Liver (tissue), 9 donors: ENCODE data around the gene FILIP1L. TPM values are rescaled to one million over a fixed set of nuclear protein-coding genes. Genes with fewer than 3 reads are reported as not detected.

ENCODE experiments used
- DNase-seq: peaks from one replicate; pipeline ENCODE4 v3.0.0-alpha.2; 2017; ENCODE audit warnings: low spot score
- H3K27ac ChIP-seq, 2 donors: one replicate each; pipeline ENCODE4 v1.7.0; 2013; ENCODE audit warnings: inconsistent platforms in 2 of 2, low read length in 2 of 2, control low read depth in 1 of 2, low read depth in 1 of 2, mild to moderate bottlenecking in 1 of 2
- H3K27me3 ChIP-seq, 4 donors: one replicate each; pipeline versions ENCODE4 v1.6.1 to v1.7.0; 2013; ENCODE audit warnings: low read length in 3 of 4, inconsistent platforms in 1 of 4, mild to moderate bottlenecking in 1 of 4, moderate library complexity in 1 of 4; ENCODE audit not compliant: control insufficient read depth in 4 of 4, insufficient read depth in 4 of 4
- H3K36me3 ChIP-seq, 4 donors: one replicate each; pipeline versions ENCODE4 v1.6.1 to v1.7.0; 2013; ENCODE audit warnings: low read length in 3 of 4, mild to moderate bottlenecking in 3 of 4, low read depth in 1 of 4, moderate library complexity in 1 of 4; ENCODE audit not compliant: control insufficient read depth in 4 of 4, insufficient read depth in 3 of 4
- H3K4me1 ChIP-seq, 4 donors: one replicate each; pipeline versions ENCODE4 v1.6.1 to v1.7.0; 2013; ENCODE audit warnings: low read length in 3 of 4, mild to moderate bottlenecking in 3 of 4, moderate library complexity in 1 of 4; ENCODE audit not compliant: control insufficient read depth in 4 of 4, insufficient read depth in 4 of 4
- H3K4me3 ChIP-seq, 3 donors: one replicate each; pipeline versions ENCODE4 v1.6.1 to v1.7.0; 2013; ENCODE audit warnings: low read length in 3 of 3, control low read depth in 1 of 3, low read depth in 1 of 3, mild to moderate bottlenecking in 1 of 3
- H3K9ac ChIP-seq, 2 donors: one replicate each; pipeline ENCODE4 v1.7.0; 2013; ENCODE audit warnings: low read length in 2 of 2, mild to moderate bottlenecking in 2 of 2, moderate library complexity in 2 of 2, control low read depth in 1 of 2, low read depth in 1 of 2
- H3K9me3 ChIP-seq, 4 donors: one replicate each; pipeline versions ENCODE4 v1.6.1 to v1.7.0; 2013; ENCODE audit warnings: low read length in 3 of 4; ENCODE audit not compliant: control insufficient read depth in 4 of 4
- EGR1 ChIP-seq, 2 donors: IDR thresholded peaks; 2 replicates each; pipeline ENCODE4 v1.6.1; 2016 to 2018; ENCODE audit warnings: antibody characterized with exemption in 2 of 2, low read depth in 2 of 2
- FOXA1 ChIP-seq: IDR thresholded peaks from 2 replicates; pipeline ENCODE4 v1.6.1; 2016; ENCODE audit warnings: antibody characterized with exemption
- FOXA2 ChIP-seq: IDR thresholded peaks from 2 replicates; pipeline ENCODE4 v1.6.1; 2016; ENCODE audit warnings: antibody characterized with exemption
- GABPA ChIP-seq, 2 donors: IDR thresholded peaks in 1 of 2; conservative IDR thresholded peaks in 1 of 2; 2 replicates each; pipeline ENCODE4 v1.6.1; 2016; ENCODE audit warnings: antibody characterized with exemption in 2 of 2, mild to moderate bottlenecking in 1 of 2, moderate library complexity in 1 of 2
- HNF4A ChIP-seq, 2 donors: conservative IDR thresholded peaks; 2 replicates each; pipeline ENCODE4 v1.6.1; 2016; ENCODE audit warnings: antibody characterized with exemption in 2 of 2, mild to moderate bottlenecking in 2 of 2
- HNF4G ChIP-seq: IDR thresholded peaks from 2 replicates; pipeline ENCODE4 v1.6.1; 2016; ENCODE audit warnings: antibody characterized with exemption
- JUND ChIP-seq, 2 donors: IDR thresholded peaks; 2 replicates each; pipeline ENCODE4 v1.6.1; 2016; ENCODE audit warnings: antibody characterized with exemption in 2 of 2
- MAX ChIP-seq: IDR thresholded peaks from 2 replicates; pipeline ENCODE4 v1.6.1; 2016; ENCODE audit warnings: antibody characterized with exemption
- NR2F2 ChIP-seq: IDR thresholded peaks from 2 replicates; pipeline ENCODE4 v1.6.1; 2016; ENCODE audit warnings: antibody characterized with exemption
- RAD21 ChIP-seq, 2 donors: IDR thresholded peaks; 2 replicates each; pipeline ENCODE4 v1.6.1; 2016; ENCODE audit warnings: antibody characterized with exemption in 2 of 2, mild to moderate bottlenecking in 2 of 2
- SP1 ChIP-seq: IDR thresholded peaks from 2 replicates; pipeline ENCODE4 v1.6.1; 2018; ENCODE audit warnings: antibody characterized with exemption, mild to moderate bottlenecking
- TAF1 ChIP-seq: conservative IDR thresholded peaks from 2 replicates; pipeline ENCODE4 v1.6.1; 2016; ENCODE audit warnings: antibody characterized with exemption, mild to moderate bottlenecking
- ZBTB33 ChIP-seq: IDR thresholded peaks from 2 replicates; pipeline ENCODE4 v1.6.1; 2016; ENCODE audit warnings: antibody characterized with exemption
- WGBS: extraction: QIAGEN DNeasy Blood & Tissue Kit; methylation state at CpG from one replicate; pipeline ENCODE4 v1.1.7; 2013; 5-methylcytosine and 5-hydroxymethylcytosine counted together
- polyA plus RNA-seq, 2 donors: library from polyadenylated mRNA; stranded (reverse) in 1 of 2; unstranded in 1 of 2; fragments of 200-250 nt in 1 of 2; fragments of >200 nt in 1 of 2; fragmentation: Nextera tagmentation in 1 of 2; extraction: Ambion mirVana in 1 of 2; gene quantifications; one replicate each; pipeline versions ENCODE4 v1.2.1 to v1.2.3, GENCODE V29; 2013 to 2015
- total RNA-seq, 2 donors: library from RNA; depleted of rRNA; stranded (reverse); fragments of >200 nt; gene quantifications; one replicate each; pipeline ENCODE4 v1.2.3, GENCODE V29; 2014
- TF ChIP-seq, protein P1 (sequence below): IDR thresholded peaks from 2 replicates; pipeline ENCODE4 v1.6.1; 2016; ENCODE audit warnings: antibody characterized with exemption
- donor health status: healthy.
- donor health status: healthy.
- donor health status: healthy.
- donor health status: healthy.
- donor health status: healthy.

Gene FILIP1L
- total and polyA plus RNA-seq, 4 donors = 1.4 to 6.5 (median 1.9) TPM

DNA sequence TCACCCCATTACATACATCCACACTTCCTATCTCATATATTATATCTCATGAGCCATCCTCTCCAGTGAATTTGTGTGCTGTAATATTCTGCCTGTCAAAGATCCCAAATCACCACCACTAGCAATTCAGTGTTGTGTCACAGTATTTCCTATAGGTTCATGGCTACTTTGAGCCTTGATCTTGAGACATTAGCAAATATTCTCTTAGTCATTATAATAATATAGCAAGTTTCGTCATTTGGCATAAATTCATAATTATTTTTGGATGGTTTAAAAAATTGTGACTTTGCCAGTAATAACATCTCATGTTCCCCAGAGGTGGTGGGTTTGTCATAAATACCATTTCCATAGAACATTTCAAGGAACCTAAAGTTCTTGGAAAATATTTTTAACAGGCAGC, 249.0 kb downstream of the FILIP1L start:
- 93% methylated on average over 1 of the region's 1 CpG for WGBS

DNA sequence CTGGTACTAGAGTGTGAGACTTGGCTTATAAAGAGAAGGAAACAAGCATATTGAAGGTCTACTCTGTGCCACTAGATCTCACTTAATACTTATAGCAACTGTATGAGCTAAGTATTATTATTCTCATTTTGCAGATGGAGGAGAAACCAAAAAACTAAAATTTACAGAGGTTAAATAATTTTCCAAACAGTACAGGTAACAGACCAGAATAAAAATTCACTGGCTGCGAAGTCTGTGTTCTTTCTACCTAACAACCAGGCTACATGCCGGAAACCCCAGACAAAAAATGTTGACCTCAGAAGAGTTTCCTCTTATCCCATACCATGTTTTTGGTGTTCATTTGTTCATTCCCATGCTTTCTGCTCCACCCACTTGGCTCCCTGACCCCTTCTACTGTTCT, 250.0 kb downstream of the FILIP1L start:
- Histone ChIP-seq H3K9me3 (no peaks in the 10 kb centered on the region), H3K9ac (no peak overlapping the region), H3K36me3 (peaks cover 0 to 2% (median 0%) of the 10 kb centered on the region in 4 donors), H3K4me1 (no peaks in the 10 kb centered on the region), H3K27ac (no peak overlapping the region), H3K4me3 (no peak overlapping the region), H3K27me3 (no peaks in the 10 kb centered on the region)
- TF ChIP-seq JUND (IDR thresholded peaks at IDR 0.05) (no peak), TAF1 (no peak), NR2F2 (no peak), ZBTB33 (no peak), RAD21 (IDR thresholded peaks at IDR 0.05) (no peak)
- over 99% methylated on average over 2 of the region's 2 CpGs for WGBS
- DNase-seq = no peak

More for the DNA sequence above, 249.0 kb downstream of the FILIP1L start:
- no peak for DNase-seq
- Histone ChIP-seq H3K4me1 (no peaks in the 10 kb centered on the region), H3K9ac (no peak overlapping the region), H3K36me3 (peaks cover 0 to 2% (median 0%) of the 10 kb centered on the region in 4 donors), H3K4me3 (no peak overlapping the region), H3K27me3 (no peaks in the 10 kb centered on the region), H3K9me3 (no peaks in the 10 kb centered on the region), H3K27ac (no peak overlapping the region)
- TF ChIP-seq, protein P1, sequence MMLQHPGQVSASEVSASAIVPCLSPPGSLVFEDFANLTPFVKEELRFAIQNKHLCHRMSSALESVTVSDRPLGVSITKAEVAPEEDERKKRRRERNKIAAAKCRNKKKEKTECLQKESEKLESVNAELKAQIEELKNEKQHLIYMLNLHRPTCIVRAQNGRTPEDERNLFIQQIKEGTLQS = no peak
- TF ChIP-seq ZBTB33 (no peak), FOXA2 (no peak), FOXA1 (no peak), JUND (IDR thresholded peaks at IDR 0.05) (no peak), GABPA (IDR thresholded peaks at IDR 0.05 in 1 of 2, conservative IDR thresholded peaks at IDR 0.05 in 1 of 2) (no peak), RAD21 (IDR thresholded peaks at IDR 0.05) (no peak), SP1 (no peak), MAX (no peak), EGR1 (IDR thresholded peaks at IDR 0.05; ENCODE audit: low read depth in 2 of 2) (no peak), HNF4G (no peak)

DNA sequence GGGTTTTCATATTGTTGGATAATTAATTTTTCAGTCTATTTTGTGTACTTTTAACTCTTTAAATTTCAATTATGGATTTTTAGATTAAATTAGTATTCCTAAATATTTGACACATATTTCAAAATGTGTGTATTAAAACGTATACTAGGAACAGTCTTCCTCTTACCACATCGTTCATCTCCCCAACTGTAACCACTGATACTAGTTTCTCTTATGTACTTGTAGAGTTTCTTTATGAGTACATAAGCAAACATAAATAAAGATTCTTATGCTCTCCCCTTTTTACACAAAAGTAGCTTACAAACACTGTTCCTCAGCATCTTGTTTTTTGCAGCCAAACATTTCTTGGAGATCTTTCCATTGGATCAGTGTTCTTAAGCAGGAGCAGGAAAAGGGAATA, 250.7 kb downstream of the FILIP1L start:
- TF ChIP-seq RAD21 (IDR thresholded peaks at IDR 0.05) = no peak
- no peak for TF ChIP-seq FOXA1
- no peak for TF ChIP-seq JUND (IDR thresholded peaks at IDR 0.05)
- TF ChIP-seq HNF4A (conservative IDR thresholded peaks at IDR 0.05) = no peak
- no peak for TF ChIP-seq EGR1 (IDR thresholded peaks at IDR 0.05; ENCODE audit: low read depth in 2 of 2)
- TF ChIP-seq, protein P1 = no peak
- no peak for DNase-seq
- no peak overlapping the region for H3K9ac ChIP-seq
- H3K4me1 ChIP-seq = no peaks in the 10 kb centered on the region
- no peaks in the 10 kb centered on the region for H3K27me3 ChIP-seq
- H3K36me3 ChIP-seq = peaks cover 0 to 2% (median 0%) of the 10 kb centered on the region in 4 donors
- H3K9me3 ChIP-seq = no peaks in the 10 kb centered on the region
- H3K27ac ChIP-seq = no peak overlapping the region
- no peak overlapping the region for H3K4me3 ChIP-seq
- 85% methylated on average over 2 of the region's 2 CpGs for whole genome bisulfite sequencing
